ENCODE data around the gene E4F1. TPM values are rescaled to one million over a fixed set of nuclear protein-coding genes. Genes with fewer than 3 reads are reported as not detected.

The E4F1 gene
- total and polyA plus RNA-seq, 2 donors (not counting 3 experiments of a cell fraction or from before 2014, with no cell fraction given), result 28.6 to 32.7 TPM

- Histone ChIP-seq H3K9me3 (replicated peaks; ENCODE audit: control insufficient read depth, insufficient read depth, low read length) (no peaks in the 10 kb centered on the region), H3K36me3 (ENCODE audit: control insufficient read depth in 2 of 2, extremely low read depth in 1 of 2, insufficient read depth in 2 of 2, low read length in 2 of 2) (peaks cover 0 to 14% of the 10 kb centered on the region in 2 experiments), H3K4me3 (replicated peaks in 1 of 3; ENCODE audit: insufficient read depth in 1 of 3, low read depth in 1 of 3, low read length in 3 of 3) (no peak overlapping the region), H3K4me1 (ENCODE audit: control insufficient read depth, extremely low read depth, insufficient read depth, low read length) (no peaks in the 10 kb centered on the region), H3K9ac (replicated peaks; ENCODE audit: extremely low read depth, insufficient read depth, low read length) (no peak overlapping the region), H3K27ac (ENCODE audit: insufficient read depth, low read depth, low read length) (no peak overlapping the region), H3K27me3 (ENCODE audit: control insufficient read depth in 2 of 2, insufficient read depth in 2 of 2, low read length in 2 of 2) (no peaks in the 10 kb centered on the region), H2AFZ (ENCODE audit: low read depth, low read length) (no peak overlapping the region), H3K79me2 (ENCODE audit: control insufficient read depth, insufficient read depth, low read length) (no peaks in the 10 kb centered on the region), H4K20me1 (replicated peaks; ENCODE audit: control insufficient read depth, extremely low read depth, insufficient read depth, low read length) (no peaks in the 10 kb centered on the region), H3K4me2 (ENCODE audit: insufficient read depth, low read length) (no peak overlapping the region), H3K9me1 (replicated peaks; ENCODE audit: control insufficient read depth, extremely low read depth, insufficient read depth, low read length) (no peaks in the 10 kb centered on the region)
- intact Hi-C loops (cut with micrococcal nuclease), result no loop called here
- BruUV-seq (replicated peaks), result no TSS peak
- dilution Hi-C loops (cut with MboI; ENCODE audit: extremely low pct_ligation_motif_present, low sequenced_read_pairs), result no loop called here
- no peak for FAIRE-seq
- CTCF ChIA-PET, result no interaction called here
- TF ChIP-seq POLR2AphosphoS5 (IDR thresholded peaks at IDR 0.05; ENCODE audit: insufficient read depth, low read depth, low read length) (no peak), GATA2 (IDR thresholded peaks at IDR 0.05; ENCODE audit: insufficient read depth, insufficient read length, low read depth, low read length) (no peak)
- TF ChIP-seq, protein P1, sequence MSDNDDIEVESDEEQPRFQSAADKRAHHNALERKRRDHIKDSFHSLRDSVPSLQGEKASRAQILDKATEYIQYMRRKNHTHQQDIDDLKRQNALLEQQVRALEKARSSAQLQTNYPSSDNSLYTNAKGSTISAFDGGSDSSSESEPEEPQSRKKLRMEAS (IDR thresholded peaks at IDR 0.05; ENCODE audit: insufficient read depth, insufficient read length), result no peak
- DNase-seq (ENCODE audit: low read depth, low spot score), result no peak
- POLR2A ChIA-PET, result no interaction called here
Observed at GRCh38 chr16:2284001-2284770, 60.8 kb downstream of the E4F1 start.

DNA sequence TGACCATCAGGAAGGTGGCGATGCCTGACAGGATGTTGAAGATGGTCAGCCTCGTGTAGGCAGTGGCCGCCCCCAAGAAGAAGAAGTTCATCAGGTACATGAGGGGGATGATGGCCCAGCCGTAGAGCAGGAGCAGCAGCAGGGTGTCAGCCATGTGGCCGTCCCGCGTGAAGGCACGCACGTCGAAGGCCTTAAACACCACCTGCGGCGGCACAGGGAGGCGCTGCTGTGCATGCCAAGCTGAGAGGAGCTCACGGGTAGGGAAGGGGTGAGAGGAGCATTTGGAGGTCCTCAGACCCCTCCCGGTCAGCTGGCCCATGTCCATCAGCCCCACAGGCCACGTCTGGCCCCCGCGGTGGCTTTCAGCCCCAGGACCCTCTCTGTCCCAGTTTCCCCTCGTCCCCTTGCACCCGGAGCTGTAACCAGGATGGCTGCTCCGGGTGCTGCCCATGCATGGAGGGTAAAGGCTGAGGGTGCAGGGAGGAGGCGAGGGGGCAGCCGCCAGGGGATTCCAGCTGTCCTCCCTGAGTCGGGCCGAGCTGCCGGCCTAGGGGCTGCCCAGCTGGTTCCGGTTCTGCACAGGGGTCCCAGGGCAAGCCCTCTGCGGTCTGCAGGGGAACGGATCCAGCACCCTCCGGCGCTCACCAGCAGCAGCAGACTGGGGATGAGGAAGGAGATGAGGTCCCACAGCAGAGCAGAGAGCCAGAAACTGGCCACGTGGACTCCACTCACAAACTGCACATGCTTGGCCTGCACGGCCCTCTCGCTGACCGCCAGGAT lies 61.6 kb downstream of the E4F1 start:
- H4K20me1 ChIP-seq (replicated peaks; ENCODE audit: control insufficient read depth, extremely low read depth, insufficient read depth, low read length), result no peaks in the 10 kb centered on the region
- no peak for FAIRE-seq
- H3K9ac ChIP-seq (replicated peaks; ENCODE audit: extremely low read depth, insufficient read depth, low read length), result no peak overlapping the region
- H3K27ac ChIP-seq (ENCODE audit: insufficient read depth, low read depth, low read length), result no peak overlapping the region
- no TSS peak for BruUV-seq (replicated peaks)
- intact Hi-C loops (cut with micrococcal nuclease) (no loop called here), dilution Hi-C loops (cut with MboI; ENCODE audit: extremely low pct_ligation_motif_present, low sequenced_read_pairs) (no loop called here)
- H3K4me3 ChIP-seq (replicated peaks in 1 of 3; ENCODE audit: insufficient read depth in 1 of 3, low read depth in 1 of 3, low read length in 3 of 3), result no peak overlapping the region
- H3K36me3 ChIP-seq (ENCODE audit: control insufficient read depth in 2 of 2, extremely low read depth in 1 of 2, insufficient read depth in 2 of 2, low read length in 2 of 2), result peaks cover 0 to 14% of the 10 kb centered on the region in 2 experiments
- H3K9me3 ChIP-seq (replicated peaks; ENCODE audit: control insufficient read depth, insufficient read depth, low read length), result no peaks in the 10 kb centered on the region
- TF ChIP-seq MYC (IDR thresholded peaks at IDR 0.05; ENCODE audit: low read depth, low read length), result no peak
- TF ChIP-seq POLR2AphosphoS5 (IDR thresholded peaks at IDR 0.05; ENCODE audit: insufficient read depth, low read depth, low read length), result no peak
- no peak for TF ChIP-seq GATA2 (IDR thresholded peaks at IDR 0.05; ENCODE audit: insufficient read depth, insufficient read length, low read depth, low read length)
- H3K79me2 ChIP-seq (ENCODE audit: control insufficient read depth, insufficient read depth, low read length), result no peaks in the 10 kb centered on the region
- no peak for DNase-seq (ENCODE audit: low read depth, low spot score)
- no peak overlapping the region for H2AFZ ChIP-seq (ENCODE audit: low read depth, low read length)
- H3K4me2 ChIP-seq (ENCODE audit: insufficient read depth, low read length), result no peak overlapping the region
- H3K9me1 ChIP-seq (replicated peaks; ENCODE audit: control insufficient read depth, extremely low read depth, insufficient read depth, low read length), result no peaks in the 10 kb centered on the region
- H3K27me3 ChIP-seq (ENCODE audit: control insufficient read depth in 2 of 2, insufficient read depth in 2 of 2, low read length in 2 of 2), result no peaks in the 10 kb centered on the region
- POLR2A ChIA-PET, result no interaction called here
- no peaks in the 10 kb centered on the region for H3K4me1 ChIP-seq (ENCODE audit: control insufficient read depth, extremely low read depth, insufficient read depth, low read length)
- CTCF ChIA-PET, result no interaction called here

MicroRNA genes within 50 kb of the gene (microRNA counts, 767-probe panel; counts per million panel counts)
- 723 counts per million, percentile 96 among the panel's probes with 10 or more counts for microRNA hsa-miR-940

Small RNAs within 50 kb of the gene (microRNA-seq; reads per million reads assigned to microRNA genes)
- gene MIR3677 (ENCODE audit: borderline number of aligned reads, borderline replicate concordance) (not detected), gene MIR4717 (ENCODE audit: borderline number of aligned reads, borderline replicate concordance) (not detected)

Small RNAs within 50 kb of the gene (small RNA-seq; reads per million reads assigned to genes)
- gene MIR3677 (ENCODE audit: insufficient read depth, insufficient read length, low read depth, low replicate concordance), result not detected
- not detected for gene MIR4717 (ENCODE audit: insufficient read depth, insufficient read length, low read depth, low replicate concordance)

Other genes starting within 250 kb of the E4F1 start
- gene NOXO1, start 242.1 kb upstream of the E4F1 start, total RNA-seq, result 0.60 TPM in 1 of 2 replicates, not detected in the other
- 0.37 and 0.40 TPM in 2 replicates for gene NOXO1, start 242.1 kb upstream of the E4F1 start, polyA plus RNA-seq
- gene GFER, start 239.4 kb upstream of the E4F1 start, total RNA-seq, result 29.9 and 30.5 TPM in 2 replicates
- 13.7 and 26.0 TPM in 2 replicates for gene GFER, start 239.4 kb upstream of the E4F1 start, polyA plus RNA-seq
- gene SYNGR3, start 233.6 kb upstream of the E4F1 start, total RNA-seq, result 0.81 and 0.95 TPM in 2 replicates
- gene SYNGR3, start 233.6 kb upstream of the E4F1 start, polyA plus RNA-seq, result 1.4 and 2.6 TPM in 2 replicates
- 60.5 and 67.0 TPM in 2 replicates for gene ZNF598, start 213.8 kb upstream of the E4F1 start, total RNA-seq
- gene ZNF598, start 213.8 kb upstream of the E4F1 start, polyA plus RNA-seq, result 43.3 TPM in 2 replicates
- gene NPW, start 203.8 kb upstream of the E4F1 start, total RNA-seq, result 3.3 and 3.9 TPM in 2 replicates
- gene NPW, start 203.8 kb upstream of the E4F1 start, polyA plus RNA-seq, result 0.84 and 1.8 TPM in 2 replicates
- 71.2 and 77.7 TPM in 2 replicates for gene NHERF2, start 196.7 kb upstream of the E4F1 start, total RNA-seq
- 65.2 and 84.5 TPM in 2 replicates for gene NHERF2, start 196.7 kb upstream of the E4F1 start, polyA plus RNA-seq
- gene NTHL1, start 175.8 kb upstream of the E4F1 start, total RNA-seq, result 35.3 and 39.8 TPM in 2 replicates
- 65.8 and 77.9 TPM in 2 replicates for gene NTHL1, start 175.8 kb upstream of the E4F1 start, polyA plus RNA-seq
- gene TSC2, start 175.6 kb upstream of the E4F1 start, total RNA-seq, result 144 TPM in 2 replicates
- gene TSC2, start 175.6 kb upstream of the E4F1 start, polyA plus RNA-seq, result 87.9 and 116 TPM in 2 replicates
- 92.1 and 102 TPM in 2 replicates for gene PKD1, start 87.7 kb upstream of the E4F1 start, total RNA-seq
- 52.5 and 62.3 TPM in 2 replicates for gene PKD1, start 87.7 kb upstream of the E4F1 start, polyA plus RNA-seq
- 0.91 and 1.6 TPM in 2 replicates for gene RAB26, start 75.0 kb upstream of the E4F1 start, total RNA-seq
- gene RAB26, start 75.0 kb upstream of the E4F1 start, polyA plus RNA-seq, result 2.0 and 3.1 TPM in 2 replicates
- 141 and 159 TPM in 2 replicates for gene TRAF7, start 67.8 kb upstream of the E4F1 start, total RNA-seq
- 175 and 191 TPM in 2 replicates for gene TRAF7, start 67.8 kb upstream of the E4F1 start, polyA plus RNA-seq
- 0.35 and 0.58 TPM in 2 replicates for gene CASKIN1, start 27.0 kb upstream of the E4F1 start, total RNA-seq
- gene CASKIN1, start 27.0 kb upstream of the E4F1 start, polyA plus RNA-seq, result 0.10 and 0.11 TPM in 2 replicates
- 36.9 and 37.0 TPM in 2 replicates for gene MLST8, start 18.1 kb upstream of the E4F1 start, total RNA-seq
- gene MLST8, start 18.1 kb upstream of the E4F1 start, polyA plus RNA-seq, result 129 and 181 TPM in 2 replicates
- 8.4 and 10.2 TPM in 2 replicates for gene BRICD5, start 12.7 kb upstream of the E4F1 start, total RNA-seq
- 5.6 and 9.3 TPM in 2 replicates for gene BRICD5, start 12.7 kb upstream of the E4F1 start, polyA plus RNA-seq
- gene PGP, start 8.8 kb upstream of the E4F1 start, total RNA-seq, result 29.6 and 32.0 TPM in 2 replicates
- gene PGP, start 8.8 kb upstream of the E4F1 start, polyA plus RNA-seq, result 28.5 and 40.0 TPM in 2 replicates
- 1.0 and 1.2 TPM in 2 replicates for gene DNASE1L2, start 12.9 kb downstream of the E4F1 start, total RNA-seq
- gene DNASE1L2, start 12.9 kb downstream of the E4F1 start, polyA plus RNA-seq, result 0.57 and 1.3 TPM in 2 replicates
- gene ECI1, start 28.0 kb downstream of the E4F1 start, total RNA-seq, result 43.6 and 45.8 TPM in 2 replicates
- 48.3 and 57.3 TPM in 2 replicates for gene ECI1, start 28.0 kb downstream of the E4F1 start, polyA plus RNA-seq
- gene RNPS1, start 44.5 kb downstream of the E4F1 start, total RNA-seq, result 204 and 209 TPM in 2 replicates
- 206 and 255 TPM in 2 replicates for gene RNPS1, start 44.5 kb downstream of the E4F1 start, polyA plus RNA-seq
- 25.5 and 36.0 TPM in 2 replicates for gene ABCA3, start 117.1 kb downstream of the E4F1 start, total RNA-seq
- gene ABCA3, start 117.1 kb downstream of the E4F1 start, polyA plus RNA-seq, result 13.5 and 16.7 TPM in 2 replicates
- 46.6 and 48.9 TPM in 2 replicates for gene CCNF, start 205.9 kb downstream of the E4F1 start, total RNA-seq
- 12.8 and 13.9 TPM in 2 replicates for gene CCNF, start 205.9 kb downstream of the E4F1 start, polyA plus RNA-seq
- gene TEDC2, start 236.5 kb downstream of the E4F1 start, total RNA-seq, result 12.7 and 15.2 TPM in 2 replicates
- gene TEDC2, start 236.5 kb downstream of the E4F1 start, polyA plus RNA-seq, result 7.6 and 8.8 TPM in 2 replicates
- gene NTN3, start 247.7 kb downstream of the E4F1 start, total RNA-seq, result 0.15 TPM in 1 of 2 replicates, not detected in the other
- not detected in 2 replicates for gene NTN3, start 247.7 kb downstream of the E4F1 start, polyA plus RNA-seq

All from endothelial cell of umbilical vein (primary cell).